Duodenal mucosa (tissue), 2 donors: ENCODE results near the gene LRRC55.
A peak's percentile ranks its signal among the peaks of the same experiment; 100 is the strongest.

Experiments
- H3K27ac ChIP-seq: one replicate; pipeline ENCODE4 v1.7.0; 2013; ENCODE audit warnings: low read depth, low read length
- H3K27me3 ChIP-seq, 2 donors: one replicate each; pipeline ENCODE4 v1.7.0; 2013; ENCODE audit warnings: low read length in 2 of 2, control low read depth in 1 of 2; ENCODE audit not compliant: insufficient read depth in 2 of 2, control insufficient read depth in 1 of 2
- H3K36me3 ChIP-seq, 2 donors: one replicate each; pipeline ENCODE4 v1.7.0; 2013; ENCODE audit warnings: low read length in 2 of 2, control low read depth in 1 of 2; ENCODE audit not compliant: insufficient read depth in 2 of 2, control insufficient read depth in 1 of 2
- H3K4me1 ChIP-seq, 2 donors: one replicate each; pipeline ENCODE4 v1.7.0; 2013; ENCODE audit warnings: low read length in 2 of 2, control low read depth in 1 of 2; ENCODE audit not compliant: insufficient read depth in 2 of 2, control insufficient read depth in 1 of 2
- H3K4me3 ChIP-seq, 2 donors: one replicate each; pipeline ENCODE4 v1.7.0; 2013; ENCODE audit warnings: low read length in 2 of 2, low read depth in 1 of 2
- H3K9ac ChIP-seq, 2 donors: one replicate each; pipeline ENCODE4 v1.7.0; 2013; ENCODE audit warnings: low read length in 2 of 2, low read depth in 1 of 2
- H3K9me3 ChIP-seq, 2 donors: one replicate each; pipeline ENCODE4 v1.7.0; 2013; ENCODE audit warnings: low read length in 2 of 2, control low read depth in 1 of 2; ENCODE audit not compliant: control insufficient read depth in 1 of 2

The LRRC55 gene

DNA sequence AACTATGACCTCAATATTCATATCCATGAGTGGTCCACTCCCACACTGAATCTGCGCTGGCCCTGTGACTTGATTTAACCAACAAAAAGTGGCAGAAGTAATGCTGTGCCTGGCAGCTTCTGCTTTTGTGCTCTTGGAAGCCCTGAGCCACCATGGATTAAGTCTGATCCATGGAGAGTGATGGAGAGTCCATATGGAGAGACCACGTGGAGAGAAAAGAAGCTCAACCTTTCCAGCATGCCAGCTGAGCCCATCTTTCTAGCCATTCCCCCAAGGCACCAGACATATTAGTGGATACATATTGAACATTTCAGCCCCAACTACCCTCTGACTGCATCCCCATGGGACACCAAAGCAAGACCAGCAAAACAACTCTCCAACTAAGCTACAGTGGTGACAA, 16.0 kb downstream of the LRRC55 start:
- Histone ChIP-seq H3K4me3 (no peak overlapping the region), H3K9me3 (no peaks in the 10 kb centered on the region)

DNA sequence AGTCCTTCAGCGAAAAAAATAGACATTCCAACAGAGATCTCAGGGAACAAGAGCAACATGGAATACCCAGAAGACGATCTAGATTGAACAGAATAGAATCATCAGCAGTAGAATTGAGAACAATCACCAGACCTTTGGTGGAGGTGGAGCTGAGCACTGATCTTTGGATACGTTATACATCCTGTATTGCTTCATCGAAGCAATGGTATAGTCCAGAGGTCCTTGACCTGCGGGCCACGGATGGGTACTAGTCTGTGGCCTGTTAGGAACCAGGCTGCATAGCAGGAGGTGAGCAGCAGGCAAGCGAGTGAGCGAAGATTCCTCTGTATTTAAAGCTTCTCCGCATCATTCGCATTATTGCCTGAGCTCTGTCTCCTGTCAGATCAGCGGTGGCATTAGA, 17.6 kb downstream of the LRRC55 start:
- no peak overlapping the region for H3K4me3 ChIP-seq
- no peaks in the 10 kb centered on the region for H3K4me1 ChIP-seq
- no peaks in the 10 kb centered on the region for H3K36me3 ChIP-seq
- no peak overlapping the region for H3K9ac ChIP-seq
- no peaks in the 10 kb centered on the region for H3K9me3 ChIP-seq
- no peaks in the 10 kb centered on the region for H3K27me3 ChIP-seq
- H3K27ac ChIP-seq = no peak overlapping the region

More for the DNA sequence above, 16.0 kb downstream of the LRRC55 start:
- Histone ChIP-seq H3K36me3 (no peaks in the 10 kb centered on the region), H3K4me1 (no peaks in the 10 kb centered on the region), H3K27me3 (no peaks in the 10 kb centered on the region), H3K9ac (no peak overlapping the region), H3K27ac (no peak overlapping the region)

GRCh38 chr11:57200917-57201316, 19.2 kb downstream of the LRRC55 start:
- no peaks in the 10 kb centered on the region for H3K27me3 ChIP-seq
- H3K4me1 ChIP-seq = no peaks in the 10 kb centered on the region
- H3K9me3 ChIP-seq = no peaks in the 10 kb centered on the region
- no peak overlapping the region for H3K27ac ChIP-seq
- H3K4me3 ChIP-seq = no peak overlapping the region
- H3K9ac ChIP-seq = no peak overlapping the region
- no peaks in the 10 kb centered on the region for H3K36me3 ChIP-seq

DNA sequence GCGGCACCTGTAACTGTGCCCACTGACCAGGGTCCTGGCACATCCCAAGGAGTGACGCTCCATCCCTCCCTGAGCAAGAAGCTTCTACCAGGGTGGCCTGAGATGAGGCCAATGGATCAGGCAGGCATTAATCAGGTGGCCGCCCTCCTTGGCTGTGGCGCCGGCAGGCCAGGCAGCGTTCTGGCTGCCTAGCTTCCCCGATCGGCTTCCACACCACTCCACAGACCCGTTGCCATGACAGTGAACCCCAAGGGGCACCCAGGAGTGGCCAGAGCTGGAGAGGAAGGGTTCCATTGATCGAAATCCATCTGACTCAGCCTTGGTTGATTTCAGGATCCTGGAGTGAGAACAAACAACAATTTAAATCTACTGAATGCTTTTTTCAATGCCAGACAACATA, 20.5 kb downstream of the LRRC55 start:
- Histone ChIP-seq H3K4me1 (no peaks in the 10 kb centered on the region), H3K27ac (no peak overlapping the region), H3K9me3 (no peaks in the 10 kb centered on the region), H3K9ac (no peak overlapping the region), H3K27me3 (no peaks in the 10 kb centered on the region), H3K4me3 (no peak overlapping the region), H3K36me3 (no peaks in the 10 kb centered on the region)

- no peaks in the 10 kb centered on the region for H3K27me3 ChIP-seq
- H3K4me1 ChIP-seq = no peaks in the 10 kb centered on the region
- H3K27ac ChIP-seq = no peak overlapping the region
- no peak overlapping the region for H3K4me3 ChIP-seq
- H3K9ac ChIP-seq = no peak overlapping the region
- H3K9me3 ChIP-seq = no peaks in the 10 kb centered on the region
- H3K36me3 ChIP-seq = no peaks in the 10 kb centered on the region
Observed at GRCh38 chr11:57203359-57203758, 21.6 kb downstream of the LRRC55 start.

DNA sequence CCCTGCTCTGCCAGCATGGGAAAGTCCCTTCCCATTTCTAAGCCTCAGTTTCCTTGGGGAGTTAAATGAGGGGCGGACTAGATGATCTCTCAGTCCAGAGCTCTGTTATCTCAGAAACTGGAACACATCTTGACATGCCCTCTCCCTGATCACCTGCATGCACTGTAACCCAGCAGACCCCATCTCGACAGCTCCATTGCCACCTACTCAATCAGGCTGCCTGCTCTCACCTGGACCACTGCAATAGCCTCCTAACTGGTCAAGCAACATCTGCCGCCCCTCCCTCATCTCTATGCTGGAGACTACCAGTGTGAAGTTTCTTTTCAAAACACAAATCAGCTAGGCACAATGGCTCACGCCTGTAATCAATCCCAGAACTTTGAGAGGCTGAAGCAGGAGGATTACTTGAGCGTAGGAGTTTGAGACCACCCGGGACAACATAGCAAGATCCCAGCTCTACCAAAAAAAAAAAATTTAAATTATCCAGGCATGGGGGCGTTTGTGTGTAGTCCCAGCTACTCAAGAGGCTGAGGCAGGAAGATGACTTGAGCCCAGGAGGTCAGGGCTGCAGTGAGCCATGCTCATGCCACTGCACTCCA, 22.2 kb downstream of the LRRC55 start:
- Histone ChIP-seq H3K9me3 (no peaks in the 10 kb centered on the region), H3K4me1 (no peaks in the 10 kb centered on the region), H3K27ac (no peak overlapping the region), H3K9ac (no peak overlapping the region), H3K36me3 (no peaks in the 10 kb centered on the region), H3K4me3 (no peak overlapping the region), H3K27me3 (no peaks in the 10 kb centered on the region)

GRCh38 chr11:57205041-57205641, 23.4 kb downstream of the LRRC55 start:
- no peak overlapping the region for H3K27ac ChIP-seq
- no peak overlapping the region for H3K9ac ChIP-seq
- H3K9me3 ChIP-seq = no peaks in the 10 kb centered on the region
- no peaks in the 10 kb centered on the region for H3K27me3 ChIP-seq
- no peaks in the 10 kb centered on the region for H3K4me1 ChIP-seq
- no peak overlapping the region for H3K4me3 ChIP-seq
- no peaks in the 10 kb centered on the region for H3K36me3 ChIP-seq

DNA sequence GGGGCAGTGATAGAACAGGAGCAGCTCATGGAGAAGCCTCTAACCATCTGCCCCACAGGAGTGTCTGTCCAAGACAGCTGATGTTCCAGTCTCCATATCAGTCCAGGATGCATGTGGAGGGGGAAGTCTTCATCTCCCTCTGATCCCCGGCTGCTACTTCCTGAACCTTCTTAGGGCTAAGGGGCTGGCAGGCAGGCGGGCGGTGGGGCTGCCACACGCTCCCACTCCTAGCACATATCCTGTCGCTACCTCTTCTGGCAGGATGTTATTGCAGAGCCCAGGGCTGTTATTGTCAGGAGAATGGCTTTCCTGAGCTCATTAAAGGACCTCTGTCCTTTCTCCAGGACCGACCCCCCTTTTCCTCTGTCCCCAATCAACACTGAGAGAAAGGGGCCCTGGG, 25.4 kb downstream of the LRRC55 start:
- Histone ChIP-seq H3K27ac (no peak overlapping the region), H3K36me3 (no peaks in the 10 kb centered on the region), H3K9me3 (no peaks in the 10 kb centered on the region), H3K4me3 (no peak overlapping the region), H3K27me3 (no peaks in the 10 kb centered on the region), H3K9ac (no peak overlapping the region), H3K4me1 (no peaks in the 10 kb centered on the region)

DNA sequence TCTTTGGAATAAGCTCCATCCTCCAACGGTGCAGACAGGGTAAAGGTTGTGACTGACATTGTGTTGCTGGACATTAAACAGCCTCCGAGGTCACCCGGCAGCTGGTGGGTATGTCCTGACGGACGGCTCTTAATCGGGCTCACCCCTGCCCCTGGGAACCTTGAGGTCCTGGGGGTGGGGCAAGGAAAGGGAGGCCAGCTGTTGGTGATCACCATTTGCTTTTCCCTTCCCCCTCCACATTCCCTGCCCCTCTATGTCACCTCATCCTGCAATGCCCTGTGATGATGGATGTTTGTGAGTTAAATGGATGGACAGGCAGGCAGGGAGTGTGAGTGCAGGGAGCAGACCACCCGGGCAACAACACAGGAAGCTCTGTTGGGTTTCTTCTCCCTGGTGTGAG, 29.0 kb downstream of the LRRC55 start:
- H3K4me1 ChIP-seq = peaks cover 0 to 4% of the 10 kb centered on the region in 2 donors

DNA sequence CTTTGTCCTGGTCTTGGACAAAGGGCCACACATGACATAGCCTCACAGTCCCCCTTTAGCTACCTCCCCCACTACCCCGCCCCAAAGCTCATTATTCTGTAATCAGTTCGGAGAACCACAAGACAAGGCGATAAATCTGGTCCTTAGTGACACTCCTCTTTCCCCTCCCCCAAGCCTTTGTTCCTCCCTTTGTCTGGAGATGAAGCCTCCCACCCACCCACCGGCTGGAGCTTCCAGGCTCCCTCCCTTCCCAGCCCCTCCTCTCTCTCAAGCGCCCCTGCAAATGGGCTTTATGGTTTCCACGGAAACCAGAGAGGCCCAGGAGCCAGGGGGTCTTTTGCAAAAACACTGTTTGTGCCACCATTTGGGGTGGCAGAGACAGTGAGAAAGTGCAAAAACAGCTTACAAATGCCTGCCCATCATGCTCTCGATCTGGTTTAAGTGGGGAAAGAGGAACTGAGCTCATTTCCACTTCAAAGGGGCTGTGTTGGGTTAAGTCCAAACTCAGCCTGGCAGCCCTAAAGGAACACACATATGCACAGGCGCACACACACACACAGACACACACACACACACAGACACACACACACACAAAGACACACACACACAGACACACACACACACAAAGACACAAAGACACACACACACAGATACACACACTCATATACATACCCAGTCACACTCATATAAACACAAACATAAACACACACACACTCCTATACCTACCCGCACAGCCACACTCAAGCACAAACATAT, 31.8 kb downstream of the LRRC55 start:
- Histone ChIP-seq H3K4me1 (peaks cover 0 to 4% of the 10 kb centered on the region in 2 donors), H3K36me3 (no peaks in the 10 kb centered on the region), H3K9me3 (no peaks in the 10 kb centered on the region), H3K27me3 (no peaks in the 10 kb centered on the region), H3K4me3 (no peak overlapping the region), H3K27ac (peak overlapping the region; percentile 36), H3K9ac (no peak overlapping the region)

More for the DNA sequence above, 29.0 kb downstream of the LRRC55 start:
- Histone ChIP-seq H3K4me3 (no peak overlapping the region), H3K9ac (no peak overlapping the region), H3K36me3 (no peaks in the 10 kb centered on the region), H3K27ac (no peak overlapping the region), H3K9me3 (no peaks in the 10 kb centered on the region), H3K27me3 (no peaks in the 10 kb centered on the region)
